Heart left ventricle (tissue), 16 donors: ENCODE data around the gene NOS1AP. TPM values are rescaled to one million over a fixed set of nuclear protein-coding genes. Genes with fewer than 3 reads are reported as not detected.

Source experiments
- ATAC-seq, 4 donors: fragments of 200-7000 bp; cut with Tn5 transposase; one replicate each; pipeline ENCODE4 v1.9.1; 2020 to 2022; ENCODE audit warnings: moderate library complexity in 4 of 4, mild to moderate bottlenecking in 3 of 4, moderate number of reproducible peaks in 1 of 4
- DNase-seq, 5 donors: peaks; one replicate each; pipeline ENCODE4 v3.0.0-alpha.2; 2020
- H3K27ac ChIP-seq, 12 donors: fragments of 200-600 bp; sonication (generic) in 4 of 12; one replicate each; pipeline versions ENCODE4 v1.5.0 to v1.8.0; 2016 to 2022; ENCODE audit warnings: mild to moderate bottlenecking in 2 of 12
- H3K27me3 ChIP-seq, 9 donors: fragments of 200-600 bp; sonication (generic) in 2 of 9; one replicate each; pipeline versions ENCODE4 v1.5.1 to v1.8.0; 2016 to 2022; ENCODE audit warnings: mild to moderate bottlenecking in 3 of 9
- H3K36me3 ChIP-seq, 9 donors: fragments of 200-600 bp; sonication (generic) in 2 of 9; one replicate each; pipeline versions ENCODE4 v1.5.0 to v1.8.0; 2018 to 2022; ENCODE audit warnings: mild to moderate bottlenecking in 2 of 9
- H3K4me1 ChIP-seq, 12 donors: fragments of 200-600 bp; sonication (generic) in 4 of 12; one replicate each; pipeline versions ENCODE4 v1.5.0 to v1.8.0; 2016 to 2022; ENCODE audit warnings: mild to moderate bottlenecking in 3 of 12
- H3K4me3 ChIP-seq, 12 donors: fragments of 200-600 bp; sonication (generic) in 4 of 12; one replicate each; pipeline versions ENCODE4 v1.5.0 to v1.8.0; 2017 to 2022; ENCODE audit warnings: mild to moderate bottlenecking in 9 of 12, moderate library complexity in 4 of 12
- H3K9me3 ChIP-seq, 12 donors: fragments of 200-600 bp; sonication (generic) in 4 of 12; one replicate each; pipeline versions ENCODE4 v1.5.0 to v1.8.0; 2016 to 2022; ENCODE audit warnings: mild to moderate bottlenecking in 1 of 12
- POLR2A ChIP-seq, 2 donors: fragments of 450-650 bp; IDR thresholded peaks; one replicate each; pipeline ENCODE4 v1.6.1; 2017; ENCODE audit warnings: antibody characterized with exemption in 2 of 2, mild to moderate bottlenecking in 2 of 2, moderate library complexity in 2 of 2
- WGBS, 4 donors: extraction: QIAGEN DNeasy Blood & Tissue Kit in 2 of 4; methylation state at CpG; one replicate each; pipeline versions ENCODE4 v1.1.5 to v1.1.7; 2013 to 2018; 5-methylcytosine and 5-hydroxymethylcytosine counted together
- intact Hi-C, 10 donors: fragments of 100-400 bp; cut with DNase I; formaldehyde crosslinking; loops; one replicate each; pipeline versions ENCODE4 v1.11.1 to v1.14.2; 2022
- polyA plus RNA-seq, 2 donors: library from polyadenylated mRNA; stranded (reverse); fragments of 200-250 nt; gene quantifications; one replicate each; pipeline ENCODE4 v1.2.3, GENCODE V29; 2013
- total RNA-seq, 9 donors: library from RNA; depleted of rRNA in 2 of 9; stranded (reverse); fragments of >200 nt in 2 of 9; fragmentation: NEBNext Ultra II Directional in 3 of 9; extraction: Animal tissue kit (Norgen Biotek cat#: 25700) in 3 of 9; gene quantifications; one replicate each; pipeline versions ENCODE4 v1.1.0 to v1.2.4, GENCODE V29; 2016 to 2023
- TF ChIP-seq, protein P1 (sequence below), 12 donors: fragments of 200-600 bp; sonication (generic) in 4 of 12; IDR thresholded peaks; one replicate each; pipeline versions ENCODE4 v1.5.0 to v1.8.0; 2018 to 2022; ENCODE audit warnings: antibody characterized with exemption in 12 of 12, mild to moderate bottlenecking in 5 of 12
- donor health status: ischemic (EF 13 %, LVEDD 7.1; RV severe dilation, severe dysfunction).
- donor health status: healthy with polysubstance abuse.
- donor health status: DM: no; HTN: yes; CAD: no.
- donor health status: DM: no; HTN: no; CAD: no.
- donor health status: ischemic (EF 25% LVEDD 6.9; RV normal size, moderate dysfunction).
- donor health status: ischemic (EF 25% LVEDD 5.7; RV mildly dilated, moderate dysfunction).
- donor health status: healthy.
- donor health status: DM: yes; HTN: yes; CAD: no.
- donor health status: ischemic (EF 35%, LVEDD 5.7; RV mildly dilated, moderate dysfunction).
- donor health status: nonischemic (EF 11% LVEDD 7.7; RV severe dilation, severe dysfunction).
- donor health status: DM: yes; HTN: yes; CAD: no.
- donor health status: PGD.
- donor health status: ischemic (EF 29% LVEDD 5.4; RV normal size, mild dysfunction).
- donor health status: nonischemic (EF 23%, LVEDD 6.1; RV moderate dilation, normal function).

NOS1AP gene
- total and polyA plus RNA-seq, 11 donors, result 1.1 to 6.4 (median 4.3) TPM

DNA sequence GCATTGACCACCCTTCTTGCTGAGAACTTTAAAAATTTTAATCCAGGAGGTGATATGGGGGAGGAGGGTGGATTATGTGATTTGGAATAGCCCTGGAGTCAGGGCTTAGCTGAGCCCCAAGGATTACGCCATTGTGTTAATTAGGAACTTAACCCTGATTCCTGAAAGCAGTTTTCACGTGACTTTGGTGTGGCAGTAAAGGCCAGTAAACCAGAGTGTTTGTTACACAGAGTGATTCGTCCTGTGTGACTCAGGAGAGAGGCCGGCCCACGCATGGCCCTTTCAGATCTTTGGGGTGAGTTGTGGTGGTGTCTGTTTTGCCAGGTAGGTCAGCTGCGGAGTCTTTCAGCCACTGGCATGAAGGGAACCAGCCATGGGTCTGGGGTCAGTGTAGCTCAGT is 107.6 kb downstream of the NOS1AP start:
- intact Hi-C loops, result no loop called here
- peaks cover 0 to 8% (median 0%) of the 10 kb centered on the region in 12 donors for H3K4me1 ChIP-seq
- ATAC-seq (no peak), DNase-seq (peak in 1 of 5 donors; percentile 51)
- H3K27ac ChIP-seq, result no peak overlapping the region
- TF ChIP-seq POLR2A (IDR thresholded peaks at IDR 0.05), result no peak
- TF ChIP-seq, protein P1, sequence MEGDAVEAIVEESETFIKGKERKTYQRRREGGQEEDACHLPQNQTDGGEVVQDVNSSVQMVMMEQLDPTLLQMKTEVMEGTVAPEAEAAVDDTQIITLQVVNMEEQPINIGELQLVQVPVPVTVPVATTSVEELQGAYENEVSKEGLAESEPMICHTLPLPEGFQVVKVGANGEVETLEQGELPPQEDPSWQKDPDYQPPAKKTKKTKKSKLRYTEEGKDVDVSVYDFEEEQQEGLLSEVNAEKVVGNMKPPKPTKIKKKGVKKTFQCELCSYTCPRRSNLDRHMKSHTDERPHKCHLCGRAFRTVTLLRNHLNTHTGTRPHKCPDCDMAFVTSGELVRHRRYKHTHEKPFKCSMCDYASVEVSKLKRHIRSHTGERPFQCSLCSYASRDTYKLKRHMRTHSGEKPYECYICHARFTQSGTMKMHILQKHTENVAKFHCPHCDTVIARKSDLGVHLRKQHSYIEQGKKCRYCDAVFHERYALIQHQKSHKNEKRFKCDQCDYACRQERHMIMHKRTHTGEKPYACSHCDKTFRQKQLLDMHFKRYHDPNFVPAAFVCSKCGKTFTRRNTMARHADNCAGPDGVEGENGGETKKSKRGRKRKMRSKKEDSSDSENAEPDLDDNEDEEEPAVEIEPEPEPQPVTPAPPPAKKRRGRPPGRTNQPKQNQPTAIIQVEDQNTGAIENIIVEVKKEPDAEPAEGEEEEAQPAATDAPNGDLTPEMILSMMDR (IDR thresholded peaks at IDR 0.05), result no peak
- WGBS, 4 donors, result 89 to 94% (median 92%) methylated on average over 6 of the region's 6 CpGs
- H3K27me3 ChIP-seq, result no peaks in the 10 kb centered on the region
- no peaks in the 10 kb centered on the region for H3K36me3 ChIP-seq
- H3K9me3 ChIP-seq, result no peaks in the 10 kb centered on the region
- no peak overlapping the region for H3K4me3 ChIP-seq

DNA sequence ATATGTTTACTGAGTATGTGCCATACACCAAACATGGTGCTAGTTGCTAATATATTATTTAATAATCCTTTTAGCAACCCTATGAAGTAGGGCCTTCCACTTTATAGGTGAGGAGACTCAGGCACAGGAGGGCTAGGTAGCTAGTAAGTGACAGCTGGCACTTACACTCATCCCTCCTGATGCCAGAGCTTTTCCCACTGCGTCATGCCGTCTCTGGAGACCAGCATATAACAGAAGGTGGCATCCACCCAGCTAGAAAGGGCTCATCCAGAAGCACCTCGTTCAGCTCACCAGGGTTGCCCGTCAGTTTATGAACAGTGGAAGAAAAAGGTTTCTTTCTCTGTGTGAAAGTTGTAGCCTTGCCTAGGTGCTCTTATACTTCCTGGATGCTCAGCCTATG is 108.9 kb downstream of the NOS1AP start:
- TF ChIP-seq, protein P1 (IDR thresholded peaks at IDR 0.05), result no peak
- TF ChIP-seq POLR2A (IDR thresholded peaks at IDR 0.05), result no peak
- peaks cover 0 to 8% (median 0%) of the 10 kb centered on the region in 12 donors for H3K4me1 ChIP-seq
- H3K9me3 ChIP-seq, result no peaks in the 10 kb centered on the region
- DNase-seq (peak in 1 of 5 donors; percentile 58), ATAC-seq (peak; percentile 56 to 89 (median 72))
- no peak overlapping the region for H3K4me3 ChIP-seq
- no peaks in the 10 kb centered on the region for H3K27me3 ChIP-seq
- WGBS, 4 donors, result 62 to 73% (median 68%) methylated on average over 4 of the region's 4 CpGs
- intact Hi-C loops, result no loop called here
- H3K36me3 ChIP-seq, result no peaks in the 10 kb centered on the region
- H3K27ac ChIP-seq, result no peak overlapping the region

DNA sequence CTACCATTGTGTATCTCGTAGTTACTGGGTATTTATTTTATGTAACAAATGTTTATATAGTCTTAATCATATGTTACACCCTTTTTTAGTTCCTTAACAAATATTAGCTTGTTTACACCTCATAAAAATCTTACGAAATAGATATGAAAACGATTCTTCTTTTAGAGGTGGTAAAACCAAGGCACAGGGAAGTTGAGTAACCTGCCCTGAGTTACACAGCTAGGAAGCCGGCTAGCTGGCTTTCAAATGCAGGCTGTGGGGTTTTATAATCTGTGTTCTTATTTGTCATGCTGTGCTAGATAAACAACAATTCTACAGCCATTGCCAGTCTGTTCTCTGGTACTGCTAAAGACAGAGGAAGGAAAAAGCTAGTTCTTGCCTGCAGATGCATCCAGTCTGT is 109.6 kb downstream of the NOS1AP start:
- no peak overlapping the region for H3K4me3 ChIP-seq
- ATAC-seq, result no peak
- 85 to 87% (median 86%) methylated on average over 4 of the region's 4 CpGs for WGBS, 4 donors
- H3K36me3 ChIP-seq, result no peaks in the 10 kb centered on the region
- H3K4me1 ChIP-seq, result peaks cover 0 to 8% (median 0%) of the 10 kb centered on the region in 12 donors
- TF ChIP-seq POLR2A (IDR thresholded peaks at IDR 0.05), result no peak
- TF ChIP-seq, protein P1 (IDR thresholded peaks at IDR 0.05), result no peak
- no peaks in the 10 kb centered on the region for H3K27me3 ChIP-seq
- no peak for DNase-seq
- intact Hi-C loops, result no loop called here
- no peaks in the 10 kb centered on the region for H3K9me3 ChIP-seq
- H3K27ac ChIP-seq, result no peak overlapping the region

DNA sequence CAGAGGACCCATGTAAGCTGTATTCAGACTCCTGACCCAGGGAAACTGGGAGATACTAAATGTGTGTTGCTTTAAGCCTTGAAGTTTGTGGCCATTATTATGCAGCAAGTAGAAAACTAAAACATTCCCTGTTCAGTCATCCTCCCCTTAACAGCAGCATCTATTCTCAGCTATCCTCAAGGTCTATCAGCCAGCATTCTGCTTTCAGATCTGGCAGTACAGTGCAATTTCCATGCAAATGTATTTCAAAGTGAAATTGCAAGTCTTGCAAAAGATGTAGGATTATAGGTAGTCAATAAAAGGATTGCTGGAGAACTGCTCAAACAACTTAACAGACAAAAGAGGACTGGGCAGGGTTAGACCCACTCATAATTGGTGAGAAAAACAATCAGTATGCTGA is 111.3 kb downstream of the NOS1AP start:
- TF ChIP-seq POLR2A (IDR thresholded peaks at IDR 0.05), result no peak
- TF ChIP-seq, protein P1 (IDR thresholded peaks at IDR 0.05), result no peak
- peaks cover 0 to 8% (median 0%) of the 10 kb centered on the region in 12 donors for H3K4me1 ChIP-seq
- H3K36me3 ChIP-seq, result no peaks in the 10 kb centered on the region

More for the DNA sequence above, 111.3 kb downstream of the NOS1AP start:
- no peaks in the 10 kb centered on the region for H3K9me3 ChIP-seq
- ATAC-seq, result no peak
- no peak for DNase-seq
- H3K4me3 ChIP-seq, result no peak overlapping the region
- intact Hi-C loops, result no loop called here
- H3K27me3 ChIP-seq, result no peaks in the 10 kb centered on the region
- H3K27ac ChIP-seq, result no peak overlapping the region
